AG10803 (cell line): ENCODE data around the gene PHLDA2.
A peak's percentile ranks its signal among the peaks of the same experiment; 100 is the strongest.

Source experiments
- DNase-seq: peaks from one replicate; pipeline ENCODE4 v3.0.0; 2010; ENCODE audit warnings: low read depth
- H3K4me3 ChIP-seq: 2 replicates; pipeline ENCODE4 v1.5.1; 2011; ENCODE audit warnings: mild to moderate bottlenecking, low read length, control low read depth
- TF ChIP-seq, protein P1 (sequence below): conservative IDR thresholded peaks from 2 replicates; pipeline ENCODE4 v1.5.1; 2011; ENCODE audit warnings: mild to moderate bottlenecking, low read length, control low read depth, inconsistent platforms

PHLDA2 gene

DNA sequence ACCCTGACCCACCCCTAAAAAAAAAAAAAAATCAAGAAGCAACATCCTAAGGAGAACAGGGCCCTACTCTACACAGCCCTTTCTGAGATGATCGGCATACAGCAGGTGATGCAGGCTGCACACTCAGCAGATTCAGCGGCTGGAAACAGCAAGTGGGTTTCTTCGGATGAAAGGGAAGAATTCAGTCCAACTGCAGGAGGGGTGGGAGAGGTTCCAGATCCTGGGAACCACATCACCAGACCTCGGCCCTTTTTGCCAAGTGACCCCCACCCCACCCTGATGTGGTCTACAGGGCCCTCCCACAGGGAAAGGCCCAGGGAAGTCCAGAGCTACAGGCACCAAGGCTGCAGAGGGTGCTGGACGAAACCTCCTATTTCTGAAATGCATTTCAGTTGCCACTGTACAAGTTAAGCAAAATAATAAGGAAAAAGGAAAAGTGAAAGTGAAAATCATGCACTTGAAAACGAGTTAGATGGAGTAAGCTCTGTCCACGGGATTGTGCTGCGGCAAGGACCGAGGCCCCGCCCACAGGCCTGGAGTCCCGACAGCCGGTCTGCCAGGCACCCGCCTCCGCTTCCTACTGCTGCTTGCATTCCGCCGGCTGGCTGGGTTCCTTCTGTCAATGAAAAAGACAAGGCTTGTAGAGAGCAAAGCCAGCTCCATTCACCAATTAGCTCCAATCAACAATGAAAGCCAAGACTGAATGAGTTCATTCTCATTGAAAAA, 16.0 kb upstream of the PHLDA2 start:
- peak overlapping the region; percentile 53 for H3K4me3 ChIP-seq
- DNase-seq: peak; percentile 89
- TF ChIP-seq, protein P1, sequence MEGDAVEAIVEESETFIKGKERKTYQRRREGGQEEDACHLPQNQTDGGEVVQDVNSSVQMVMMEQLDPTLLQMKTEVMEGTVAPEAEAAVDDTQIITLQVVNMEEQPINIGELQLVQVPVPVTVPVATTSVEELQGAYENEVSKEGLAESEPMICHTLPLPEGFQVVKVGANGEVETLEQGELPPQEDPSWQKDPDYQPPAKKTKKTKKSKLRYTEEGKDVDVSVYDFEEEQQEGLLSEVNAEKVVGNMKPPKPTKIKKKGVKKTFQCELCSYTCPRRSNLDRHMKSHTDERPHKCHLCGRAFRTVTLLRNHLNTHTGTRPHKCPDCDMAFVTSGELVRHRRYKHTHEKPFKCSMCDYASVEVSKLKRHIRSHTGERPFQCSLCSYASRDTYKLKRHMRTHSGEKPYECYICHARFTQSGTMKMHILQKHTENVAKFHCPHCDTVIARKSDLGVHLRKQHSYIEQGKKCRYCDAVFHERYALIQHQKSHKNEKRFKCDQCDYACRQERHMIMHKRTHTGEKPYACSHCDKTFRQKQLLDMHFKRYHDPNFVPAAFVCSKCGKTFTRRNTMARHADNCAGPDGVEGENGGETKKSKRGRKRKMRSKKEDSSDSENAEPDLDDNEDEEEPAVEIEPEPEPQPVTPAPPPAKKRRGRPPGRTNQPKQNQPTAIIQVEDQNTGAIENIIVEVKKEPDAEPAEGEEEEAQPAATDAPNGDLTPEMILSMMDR: no peak

DNA sequence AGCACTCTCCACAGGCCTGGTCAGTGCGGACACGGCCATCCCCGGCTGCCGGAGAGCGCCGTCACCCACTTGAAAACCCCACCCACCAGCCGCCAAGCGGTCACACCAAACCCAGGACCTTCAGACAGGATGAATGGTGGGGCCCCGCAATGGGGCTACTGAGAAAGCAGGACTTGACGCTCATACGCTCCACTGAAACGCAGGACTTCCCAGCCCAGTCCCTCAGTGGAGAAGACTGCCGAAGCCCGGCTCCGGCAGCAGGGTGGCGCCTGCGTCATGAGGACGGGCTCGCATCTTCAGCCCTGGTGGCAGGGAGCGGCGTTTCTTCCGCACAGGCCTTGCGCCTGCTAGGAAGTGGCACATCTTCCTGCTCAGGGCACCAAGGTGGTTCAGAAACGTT, 15.3 kb upstream of the PHLDA2 start:
- TF ChIP-seq, protein P1: no peak
- no peak overlapping the region for H3K4me3 ChIP-seq
- DNase-seq: no peak

DNA sequence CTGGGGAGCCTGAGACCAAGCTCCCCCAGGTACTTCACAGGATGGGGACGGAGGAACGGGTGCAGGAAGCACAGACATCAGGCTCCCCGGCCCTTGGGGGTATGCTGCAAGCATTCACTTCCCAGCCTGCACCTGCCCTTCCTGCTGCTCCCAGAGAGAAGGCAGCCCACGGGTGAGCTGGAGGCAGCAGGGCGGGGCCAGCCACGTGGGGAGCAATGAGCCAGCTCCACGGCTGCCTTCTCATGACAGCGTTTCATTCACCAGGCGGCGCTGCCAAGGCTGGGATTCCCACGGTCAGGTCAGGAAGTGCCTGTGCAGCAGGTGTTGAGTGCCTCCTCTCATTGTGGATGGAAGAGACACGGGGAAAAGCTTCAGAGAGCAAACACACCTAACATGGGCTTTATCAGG, 14.5 kb upstream of the PHLDA2 start:
- no peak overlapping the region for H3K4me3 ChIP-seq
- TF ChIP-seq, protein P1: no peak
- DNase-seq: no peak

DNA sequence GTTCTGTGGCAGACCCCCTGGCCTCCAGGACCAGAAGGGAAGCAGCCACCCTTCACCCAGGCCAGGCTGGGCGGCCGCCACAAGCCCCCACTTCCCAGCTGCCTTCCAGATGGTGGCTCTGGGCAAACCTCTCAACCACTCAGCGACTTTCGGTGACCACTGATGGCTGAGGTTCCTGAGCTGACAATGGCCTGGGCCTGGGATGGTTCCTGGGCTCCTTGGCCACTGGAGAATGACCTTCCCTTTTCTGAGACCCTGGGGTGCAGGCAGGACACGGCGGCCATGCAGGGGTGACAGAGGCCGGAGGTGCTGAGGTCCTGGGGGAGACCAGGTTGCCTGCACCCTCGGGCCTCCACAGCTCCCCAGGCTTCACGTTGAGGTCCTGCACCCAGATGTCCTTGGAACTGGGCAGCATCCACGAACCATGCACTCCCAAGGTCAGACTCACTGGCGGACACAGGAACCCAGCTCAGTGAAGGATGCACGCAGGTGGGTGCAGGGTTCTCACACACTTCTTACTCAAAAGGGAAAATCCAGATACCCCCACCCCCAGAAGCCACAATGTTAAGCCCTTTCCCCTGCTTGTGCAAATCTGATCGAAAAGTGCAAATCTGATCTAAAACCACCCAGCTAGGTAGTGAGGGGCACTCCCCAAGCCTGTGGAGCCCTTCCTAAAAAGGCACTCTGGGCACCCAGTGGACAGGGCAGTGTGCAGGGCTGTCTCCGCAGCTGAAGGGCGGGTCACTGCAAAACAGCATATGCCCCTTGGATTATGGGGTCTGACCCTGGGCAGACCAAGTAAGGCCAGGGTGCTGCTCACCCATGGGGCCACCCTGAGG, 13.9 kb upstream of the PHLDA2 start:
- TF ChIP-seq, protein P1: no peak

DNA sequence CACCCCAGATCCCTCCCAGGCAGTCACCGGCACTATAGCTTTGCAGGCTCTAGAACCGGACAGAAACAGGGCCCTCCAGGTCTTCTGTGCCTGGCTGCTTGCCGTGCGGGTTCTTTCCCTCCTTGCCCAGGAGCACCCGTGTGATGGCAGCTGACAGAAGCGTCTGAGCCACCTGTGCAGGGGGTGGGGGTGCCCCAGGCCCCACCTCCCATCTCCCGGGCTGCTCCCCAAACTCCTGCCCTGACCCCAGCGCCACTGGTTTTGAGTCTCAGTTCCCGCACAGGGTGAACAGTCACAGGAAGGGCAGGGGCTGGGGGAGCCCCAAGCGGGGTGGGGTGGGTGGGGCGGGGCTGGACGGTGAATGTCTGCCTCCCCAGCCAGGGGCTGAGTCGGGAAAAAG, 13.2 kb upstream of the PHLDA2 start:
- TF ChIP-seq, protein P1: no peak
- no peak for DNase-seq
- no peak overlapping the region for H3K4me3 ChIP-seq

More for the DNA sequence above, 13.9 kb upstream of the PHLDA2 start:
- no peak for DNase-seq
- H3K4me3 ChIP-seq: no peak overlapping the region

DNA sequence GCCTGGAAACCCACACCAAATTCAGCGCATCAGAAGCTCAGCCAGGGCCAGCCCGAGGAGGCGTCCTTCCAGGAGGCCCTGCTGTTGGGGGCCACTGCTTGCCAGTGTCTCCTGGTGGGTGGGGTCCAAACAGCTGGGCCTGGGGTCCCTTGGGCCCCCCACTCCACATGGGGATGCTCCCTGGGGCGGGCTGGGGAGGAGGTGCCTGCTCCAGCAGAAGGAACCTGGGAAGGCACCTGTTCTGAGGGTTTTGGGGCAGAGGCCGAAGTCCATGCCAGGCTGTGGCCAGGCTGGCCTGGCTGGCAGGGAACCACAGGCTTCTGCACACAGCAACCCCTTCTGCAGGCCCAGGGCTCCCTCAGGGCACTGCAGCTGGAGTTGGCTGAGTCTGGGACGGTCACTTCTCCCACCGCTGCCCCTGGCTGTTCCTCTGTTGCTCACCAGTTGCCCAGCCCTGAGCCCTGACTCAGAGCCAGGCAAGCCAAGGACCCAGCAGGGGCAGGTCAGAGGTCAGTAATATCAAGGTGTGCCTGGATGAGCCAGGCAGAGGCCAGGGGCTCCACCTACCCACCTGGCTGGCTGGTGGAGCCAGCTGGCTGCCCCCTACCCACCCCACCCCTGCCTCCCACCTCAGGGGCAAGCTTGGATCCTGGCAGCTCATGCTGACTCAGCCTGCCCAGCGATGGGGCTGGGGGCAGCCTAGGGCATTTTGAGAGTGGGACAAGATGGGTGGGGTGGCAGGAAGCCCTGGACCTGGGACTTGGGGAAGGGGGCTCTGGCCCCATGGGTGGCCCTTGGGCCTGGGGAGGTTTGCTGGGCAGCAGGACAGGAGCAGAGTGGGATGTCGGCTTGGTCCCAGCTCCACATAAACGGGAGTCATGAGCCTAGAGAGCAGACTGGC, 12.0 kb upstream of the PHLDA2 start:
- DNase-seq: no peak
- H3K4me3 ChIP-seq: no peak overlapping the region
- TF ChIP-seq, protein P1: no peak
